H1 (cell line): Measurements from ENCODE around the gene CIRBP.

ENCODE experiments used
- RBBP5 ChIP-seq: IDR thresholded peaks from 2 replicates; pipeline ENCODE4 v1.7.1; 2012; ENCODE audit warnings: low read depth, mild to moderate bottlenecking, inconsistent platforms, low read length, moderate library complexity, borderline replicate concordance
- RNF2 ChIP-seq: fragments of 200-900, 300-1000 bp; sonication (generic); IDR thresholded peaks from 2 replicates; pipeline ENCODE4 v1.7.1; 2016; ENCODE audit warnings: borderline replicate concordance, low read depth, mild to moderate bottlenecking, antibody characterized with exemption, low read length; ENCODE audit not compliant: poor library complexity, severe bottlenecking; ENCODE audit errors: missing control alignments
- SRF ChIP-seq: IDR thresholded peaks from 2 replicates; pipeline ENCODE4 v1.6.1; 2011; ENCODE audit warnings: mild to moderate bottlenecking, low read depth, low read length, moderate library complexity
- YY1 ChIP-seq: IDR thresholded peaks from 2 replicates; pipeline ENCODE4 v1.6.1; 2011; ENCODE audit warnings: low read depth, mild to moderate bottlenecking, low read length
- TF ChIP-seq, protein P1 (sequence below), 3 experiments: IDR thresholded peaks; 1 replicate in 2 of 3; 2 replicates in 1 of 3; pipeline versions ENCODE4 v1.5.1 to v1.6.1; 2011; ENCODE audit warnings: low read length in 3 of 3, mild to moderate bottlenecking in 3 of 3, inconsistent platforms in 2 of 3, low read depth in 1 of 3, moderate library complexity in 1 of 3; ENCODE audit not compliant: insufficient read depth in 1 of 3; ENCODE audit errors: control extremely low read depth in 1 of 3

DNA sequence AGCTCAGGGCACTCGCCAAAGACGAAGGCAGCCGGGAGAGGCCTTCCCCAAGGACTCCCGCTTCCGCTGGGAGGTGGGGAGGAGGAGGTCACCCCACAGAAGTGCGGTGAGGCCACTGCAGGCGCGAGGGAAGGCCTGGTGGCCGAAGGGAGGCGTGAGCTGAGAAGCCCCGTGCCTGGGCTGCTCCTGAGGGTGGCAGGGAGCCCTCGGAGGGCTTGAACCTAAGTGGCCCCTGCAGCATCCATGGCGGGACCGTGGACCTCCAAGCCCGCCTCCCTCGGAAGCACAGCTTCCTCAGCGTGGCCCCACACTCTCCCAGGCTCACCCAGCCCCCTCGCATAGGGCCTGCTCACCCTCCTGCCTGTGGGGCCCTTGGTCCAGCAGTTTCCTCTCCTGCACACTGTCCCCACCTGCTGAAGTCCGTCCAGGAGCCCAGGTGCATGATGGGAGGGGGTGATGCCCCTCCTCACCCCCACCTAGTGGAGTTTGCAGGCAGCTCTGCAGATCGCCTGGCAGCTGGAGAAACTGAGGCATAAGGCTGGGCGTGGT is 42.5 kb downstream of the CIRBP start:
- TF ChIP-seq, protein P1, sequence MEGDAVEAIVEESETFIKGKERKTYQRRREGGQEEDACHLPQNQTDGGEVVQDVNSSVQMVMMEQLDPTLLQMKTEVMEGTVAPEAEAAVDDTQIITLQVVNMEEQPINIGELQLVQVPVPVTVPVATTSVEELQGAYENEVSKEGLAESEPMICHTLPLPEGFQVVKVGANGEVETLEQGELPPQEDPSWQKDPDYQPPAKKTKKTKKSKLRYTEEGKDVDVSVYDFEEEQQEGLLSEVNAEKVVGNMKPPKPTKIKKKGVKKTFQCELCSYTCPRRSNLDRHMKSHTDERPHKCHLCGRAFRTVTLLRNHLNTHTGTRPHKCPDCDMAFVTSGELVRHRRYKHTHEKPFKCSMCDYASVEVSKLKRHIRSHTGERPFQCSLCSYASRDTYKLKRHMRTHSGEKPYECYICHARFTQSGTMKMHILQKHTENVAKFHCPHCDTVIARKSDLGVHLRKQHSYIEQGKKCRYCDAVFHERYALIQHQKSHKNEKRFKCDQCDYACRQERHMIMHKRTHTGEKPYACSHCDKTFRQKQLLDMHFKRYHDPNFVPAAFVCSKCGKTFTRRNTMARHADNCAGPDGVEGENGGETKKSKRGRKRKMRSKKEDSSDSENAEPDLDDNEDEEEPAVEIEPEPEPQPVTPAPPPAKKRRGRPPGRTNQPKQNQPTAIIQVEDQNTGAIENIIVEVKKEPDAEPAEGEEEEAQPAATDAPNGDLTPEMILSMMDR (IDR thresholded peaks at IDR 0.05; ENCODE audit: control extremely low read depth in 1 of 3, insufficient read depth in 1 of 3, low read depth in 1 of 3, low read length in 3 of 3) = peak in 1 of 3 experiments; percentile 6; a peak in 1 of 4 replicates
- TF ChIP-seq RNF2 (no peak), SRF (no peak), YY1 (no peak), RBBP5 (no peak)
